PC-3 (cell line): ENCODE data around the gene SLC35D2. TPM values are rescaled to one million over a fixed set of nuclear protein-coding genes. Genes with fewer than 3 reads are reported as not detected.

Experiments
- ATAC-seq: fragments of 200-7000 bp; cut with Tn5 transposase; 2 replicates; pipeline ENCODE4 v1.9.1; 2020; ENCODE audit warnings: mild to moderate bottlenecking, moderate library complexity
- BruUV-seq: library from RNA; stranded (reverse); fragments of 400-500 nt; replicated peaks from 2 replicates; lab custom pipeline; 2021; lab: Mats Ljungman, UMichigan
- CTCF ChIA-PET: fragments of 300-600 bp; sonication (Branson Sonifier 250); formaldehyde crosslinking; loops from one replicate; lab custom pipeline; 2022; ENCODE audit warnings: antibody characterized with exemption; lab: Charles Lee
- POLR2A ChIA-PET: fragments of 300-600 bp; sonication (Branson Sonifier 250); formaldehyde crosslinking; loops from one replicate; lab custom pipeline; 2022; ENCODE audit warnings: antibody characterized with exemption; ENCODE audit not compliant: unreplicated experiment; lab: Charles Lee
- DNase-seq: peaks from one replicate; pipeline ENCODE4 v3.0.0-alpha.2; 2015
- H2AFZ ChIP-seq: fragments of 300-600 bp; sonication (generic); 2 replicates; pipeline ENCODE4 v1.6.0; 2016; ENCODE audit warnings: antibody characterized with exemption, low read length
- H3F3A ChIP-seq: fragments of 300-600 bp; sonication (generic); one replicate; pipeline ENCODE4 v1.6.0; 2017; ENCODE audit warnings: antibody characterized with exemption, low read length, control low read depth, mild to moderate bottlenecking; ENCODE audit not compliant: unreplicated experiment
- H3K27ac ChIP-seq: fragments of 300-600 bp; sonication (generic); 2 replicates; pipeline ENCODE4 v1.5.1; 2016; ENCODE audit warnings: mild to moderate bottlenecking, low read length
- H3K27me3 ChIP-seq: fragments of 300-600 bp; sonication (generic); 2 replicates; pipeline ENCODE4 v1.6.1; 2016; ENCODE audit warnings: low read length, mixed read lengths
- H3K36me3 ChIP-seq: fragments of 300-600 bp; sonication (generic); 2 replicates; pipeline ENCODE4 v1.6.1; 2016; ENCODE audit warnings: low read depth, mixed run types, low read length, mixed read lengths
- H3K4me1 ChIP-seq: fragments of 300-600 bp; sonication (generic); 2 replicates; pipeline ENCODE4 v1.5.1; 2016; ENCODE audit warnings: low read length; ENCODE audit not compliant: insufficient read depth
- H3K4me2 ChIP-seq: fragments of 300-600 bp; sonication (generic); 2 replicates; pipeline ENCODE4 v1.6.0; 2016; ENCODE audit warnings: low read length
- H3K4me3 ChIP-seq: fragments of 300-600 bp; sonication (generic); 2 replicates; pipeline ENCODE4 v1.5.1; 2016; ENCODE audit warnings: mild to moderate bottlenecking, low read length, mixed read lengths
- H3K79me2 ChIP-seq: fragments of 300-600 bp; sonication (generic); 2 replicates; pipeline ENCODE4 v1.6.1; 2017; ENCODE audit warnings: low read length, mixed read lengths
- H3K9ac ChIP-seq: fragments of 300-600 bp; sonication (generic); 2 replicates; pipeline ENCODE4 v1.6.0; 2016; ENCODE audit warnings: mild to moderate bottlenecking, low read length
- H3K9me2 ChIP-seq: fragments of 300-600 bp; sonication (generic); replicated peaks from 2 replicates; pipeline ENCODE4 v1.6.1; 2016; ENCODE audit warnings: mixed run types, low read length, mixed read lengths
- H3K9me3 ChIP-seq: fragments of 300-600 bp; sonication (generic); 2 replicates; pipeline ENCODE4 v1.6.1; 2016; ENCODE audit warnings: low read length, mixed read lengths
- H4K20me1 ChIP-seq: fragments of 300-600 bp; sonication (generic); 2 replicates; pipeline ENCODE4 v1.6.1; 2016; ENCODE audit warnings: low read length, mixed read lengths
- EZH2 ChIP-seq: fragments of 300-600 bp; sonication (generic); IDR thresholded peaks from one replicate; pipeline ENCODE4 v1.6.1; 2017; ENCODE audit warnings: antibody characterized with exemption, mild to moderate bottlenecking, low read length; ENCODE audit not compliant: unreplicated experiment
- EZH2phosphoT487 ChIP-seq: fragments of 300-600 bp; sonication (generic); IDR thresholded peaks from 2 replicates; pipeline ENCODE4 v1.6.1; 2018; ENCODE audit warnings: mild to moderate bottlenecking, antibody characterized with exemption, low read length, borderline replicate concordance
- intact Hi-C: fragments of 100-400 bp; cut with micrococcal nuclease; formaldehyde crosslinking; loops from 2 replicates; pipeline ENCODE4 v1.9.0; 2023
- total RNA-seq: library from RNA; depleted of rRNA; stranded (reverse); fragments of >200 nt; gene quantifications from 2 replicates; pipeline ENCODE4 v1.2.3, GENCODE V29; 2014
- TF ChIP-seq, protein P1 (sequence below): fragments of 300-600 bp; sonication (generic); conservative IDR thresholded peaks from 2 replicates; pipeline ENCODE4 v1.5.1; 2017; ENCODE audit warnings: antibody characterized with exemption, low read depth, mild to moderate bottlenecking, low read length

SLC35D2 gene
- total RNA-seq, 1 experiment from 2014 or later = 21.5 TPM

DNA sequence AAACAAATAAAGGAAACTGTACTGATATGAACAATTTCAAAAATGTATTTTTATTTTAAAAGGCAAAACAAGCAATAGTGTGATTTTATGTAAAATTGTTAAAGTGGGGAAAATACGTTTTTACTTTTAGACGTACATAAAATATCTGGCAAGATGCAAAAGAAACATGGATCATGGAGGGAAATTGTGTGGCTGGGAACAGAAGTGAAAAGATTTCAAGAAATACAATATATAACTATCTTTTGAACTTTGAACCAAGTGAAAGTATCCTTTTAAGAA, 36.1 kb upstream of the SLC35D2 start:
- H3K4me3 ChIP-seq = peak overlapping the region; percentile 85
- BruUV-seq = TSS peak; percentile 75
- CTCF ChIA-PET = interaction anchor here (1.2 kb wide), 1 partner anchor 92 kb away, joined by 3 read pairs; no protein-coding TSS in a partner anchor

DNA sequence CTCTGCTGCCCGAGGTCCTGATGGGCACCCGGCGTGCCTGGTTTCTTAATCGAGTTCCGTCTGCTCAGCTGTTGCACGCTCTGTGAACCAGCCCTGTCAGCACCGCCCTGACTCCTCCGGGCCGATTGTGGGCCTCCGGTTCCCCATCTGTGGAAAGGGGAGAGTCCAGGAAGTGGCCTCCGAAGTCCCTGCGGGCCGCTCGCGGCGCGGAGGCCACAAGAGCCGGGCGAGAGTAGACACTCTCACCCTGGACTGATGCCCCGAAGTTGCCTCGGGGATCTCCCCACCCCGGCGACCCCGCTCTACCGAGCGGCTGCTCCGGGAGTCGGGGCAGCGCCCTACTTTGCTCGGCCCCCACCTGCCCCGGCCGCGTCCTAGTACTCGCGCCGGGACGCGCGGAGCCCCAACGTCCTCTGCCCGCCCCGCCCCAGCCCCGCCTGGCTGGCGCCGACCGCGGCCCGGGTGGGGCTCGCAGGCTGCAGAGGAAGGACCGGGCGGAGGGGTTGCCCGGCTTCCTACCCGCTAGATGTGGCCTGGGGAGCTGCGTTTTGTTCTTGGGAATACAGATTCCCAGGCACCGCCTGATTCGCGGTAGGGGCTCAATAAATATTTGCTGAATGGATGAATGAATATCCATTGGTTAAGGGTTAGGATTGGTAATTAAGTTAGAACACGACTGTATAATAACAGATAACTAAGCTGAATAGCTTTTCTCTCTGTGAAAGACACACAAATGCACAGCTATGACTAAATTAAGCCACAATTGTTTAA, 35.6 kb upstream of the SLC35D2 start:
- no TSS peak for BruUV-seq
- ChIA-PET CTCF (interaction anchor here (1.2 kb wide), 1 partner anchor 92 kb away, joined by 3 read pairs; no protein-coding TSS in a partner anchor), POLR2A (interaction anchor here (0.6 kb wide), 3 partner anchors 31 to 142 kb away, joined by 3 to 14 read pairs (median 3); partner anchors contain the start of gene HABP4)
- Histone ChIP-seq H3K27ac (peak overlapping the region; percentile 90), H3K4me1 (peaks cover 19% of the 10 kb centered on the region), H3K36me3 (no peaks in the 10 kb centered on the region), H3K27me3 (no peaks in the 10 kb centered on the region), H3K4me2 (peak overlapping the region; percentile 99), H3K79me2 (peaks cover 32% of the 10 kb centered on the region), H4K20me1 (no peaks in the 10 kb centered on the region), H2AFZ (peak overlapping the region; percentile 77), H3K9me2 (no peaks in the 10 kb centered on the region), H3K9me3 (no peaks in the 10 kb centered on the region), H3K9ac (peak overlapping the region; percentile 98), H3F3A (peaks cover 10% of the 10 kb centered on the region), H3K4me3 (peak overlapping the region; percentile 85)
- TF ChIP-seq EZH2phosphoT487 (no peak), EZH2 (no peak)
- TF ChIP-seq, protein P1, sequence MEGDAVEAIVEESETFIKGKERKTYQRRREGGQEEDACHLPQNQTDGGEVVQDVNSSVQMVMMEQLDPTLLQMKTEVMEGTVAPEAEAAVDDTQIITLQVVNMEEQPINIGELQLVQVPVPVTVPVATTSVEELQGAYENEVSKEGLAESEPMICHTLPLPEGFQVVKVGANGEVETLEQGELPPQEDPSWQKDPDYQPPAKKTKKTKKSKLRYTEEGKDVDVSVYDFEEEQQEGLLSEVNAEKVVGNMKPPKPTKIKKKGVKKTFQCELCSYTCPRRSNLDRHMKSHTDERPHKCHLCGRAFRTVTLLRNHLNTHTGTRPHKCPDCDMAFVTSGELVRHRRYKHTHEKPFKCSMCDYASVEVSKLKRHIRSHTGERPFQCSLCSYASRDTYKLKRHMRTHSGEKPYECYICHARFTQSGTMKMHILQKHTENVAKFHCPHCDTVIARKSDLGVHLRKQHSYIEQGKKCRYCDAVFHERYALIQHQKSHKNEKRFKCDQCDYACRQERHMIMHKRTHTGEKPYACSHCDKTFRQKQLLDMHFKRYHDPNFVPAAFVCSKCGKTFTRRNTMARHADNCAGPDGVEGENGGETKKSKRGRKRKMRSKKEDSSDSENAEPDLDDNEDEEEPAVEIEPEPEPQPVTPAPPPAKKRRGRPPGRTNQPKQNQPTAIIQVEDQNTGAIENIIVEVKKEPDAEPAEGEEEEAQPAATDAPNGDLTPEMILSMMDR = no peak
- peak; percentile 55 for ATAC-seq
- peak; percentile 67 for DNase-seq
- intact Hi-C loops = loop anchor here (2.0 to 5.0 kb wide), 3 partner anchors 32 to 88 kb away; partner anchors contain the start of genes HABP4 and SLC35D2

More for the DNA sequence above, 36.1 kb upstream of the SLC35D2 start:
- H3K27ac ChIP-seq = peak overlapping the region; percentile 90
- H3K27me3 ChIP-seq = no peaks in the 10 kb centered on the region
- peaks cover 10% of the 10 kb centered on the region for H3F3A ChIP-seq
- H3K36me3 ChIP-seq = no peaks in the 10 kb centered on the region
- no peaks in the 10 kb centered on the region for H3K9me2 ChIP-seq
- H2AFZ ChIP-seq = peak overlapping the region; percentile 77
- no peak for DNase-seq
- POLR2A ChIA-PET = interaction anchor here (0.6 kb wide), 2 partner anchors 30 to 141 kb away, joined by 3 read pairs; partner anchors contain the start of gene HABP4
- intact Hi-C loops = loop anchor here (2.0 to 5.0 kb wide), 3 partner anchors 31 to 89 kb away; partner anchors contain the start of genes HABP4 and SLC35D2
- no peaks in the 10 kb centered on the region for H3K9me3 ChIP-seq
- H3K4me1 ChIP-seq = peaks cover 19% of the 10 kb centered on the region
- no peaks in the 10 kb centered on the region for H4K20me1 ChIP-seq
- TF ChIP-seq, protein P1 = no peak
- TF ChIP-seq EZH2 (no peak), EZH2phosphoT487 (no peak)
- peak overlapping the region; percentile 98 for H3K9ac ChIP-seq
- ATAC-seq = no peak
- H3K79me2 ChIP-seq = peaks cover 27% of the 10 kb centered on the region
- peak overlapping the region; percentile 99 for H3K4me2 ChIP-seq
